Measurements from ENCODE around the gene UNC45A. TPM values are rescaled to one million over a fixed set of nuclear protein-coding genes. Genes with fewer than 3 reads are reported as not detected.

Gene UNC45A
- total RNA-seq, 2 experiments from 2014 or later = 46.1 to 68.0 TPM

GRCh38 chr15:90939756-90940155 is 4.7 kb downstream of the UNC45A start:
- Histone ChIP-seq H3K27ac (ENCODE audit: low read depth, low read length, poor library complexity, severe bottlenecking) (no peak overlapping the region), H3K9me3 (ENCODE audit: low read length) (no peaks in the 10 kb centered on the region), H3K4me1 (ENCODE audit: insufficient read depth, low read length, poor library complexity, severe bottlenecking) (peaks cover 14% of the 10 kb centered on the region), H3K4me2 (ENCODE audit: low read length) (no peak overlapping the region), H4K20me1 (ENCODE audit: insufficient read depth, low read length) (no peaks in the 10 kb centered on the region), H3K79me2 (ENCODE audit: insufficient read depth, low read depth, low read length) (no peaks in the 10 kb centered on the region), H3K36me3 (ENCODE audit: insufficient read depth, low read length) (peaks cover 56% of the 10 kb centered on the region), H3K9me2 (ENCODE audit: insufficient read depth, low read length) (no peaks in the 10 kb centered on the region), H2AFZ (ENCODE audit: low read length) (no peak overlapping the region), H3K4me3 (ENCODE audit: low read depth, low read length, poor library complexity, severe bottlenecking) (no peak overlapping the region)
- no peak for DNase-seq (ENCODE audit: low spot score)
- intact Hi-C loops (cut with micrococcal nuclease; ENCODE audit: unreplicated experiment) = no loop called here
- ChIA-PET POLR2A (no interaction called here), CTCF (ENCODE audit: unreplicated experiment) (no interaction called here)
- no TSS peak for BruUV-seq (replicated peaks)
- TF ChIP-seq EZH2phosphoT487 (IDR thresholded peaks at IDR 0.05; ENCODE audit: borderline replicate concordance, low read depth, low read length) (no peak), CTCF (conservative IDR thresholded peaks at IDR 0.05; ENCODE audit: low read length) (no peak)

- ChIA-PET CTCF (ENCODE audit: unreplicated experiment) (no interaction called here), POLR2A (interaction anchor here (1.0 kb wide), 1 partner anchor 10 kb away, joined by 4 read pairs; no protein-coding TSS in a partner anchor)
- Histone ChIP-seq H3K79me2 (ENCODE audit: insufficient read depth, low read depth, low read length) (no peaks in the 10 kb centered on the region), H3K9me3 (ENCODE audit: low read length) (no peaks in the 10 kb centered on the region), H3K27ac (ENCODE audit: low read depth, low read length, poor library complexity, severe bottlenecking) (no peak overlapping the region), H3K4me2 (ENCODE audit: low read length) (no peak overlapping the region), H3K4me3 (ENCODE audit: low read depth, low read length, poor library complexity, severe bottlenecking) (no peak overlapping the region), H3K4me1 (ENCODE audit: insufficient read depth, low read length, poor library complexity, severe bottlenecking) (peaks cover 9% of the 10 kb centered on the region), H4K20me1 (ENCODE audit: insufficient read depth, low read length) (no peaks in the 10 kb centered on the region), H3K36me3 (ENCODE audit: insufficient read depth, low read length) (peaks cover 61% of the 10 kb centered on the region), H2AFZ (ENCODE audit: low read length) (no peak overlapping the region), H3K9me2 (ENCODE audit: insufficient read depth, low read length) (no peaks in the 10 kb centered on the region)
- TF ChIP-seq CTCF (conservative IDR thresholded peaks at IDR 0.05; ENCODE audit: low read length) (no peak), EZH2phosphoT487 (IDR thresholded peaks at IDR 0.05; ENCODE audit: borderline replicate concordance, low read depth, low read length) (no peak)
- no TSS peak for BruUV-seq (replicated peaks)
- intact Hi-C loops (cut with micrococcal nuclease; ENCODE audit: unreplicated experiment) = no loop called here
- DNase-seq (ENCODE audit: low spot score) = no peak
Observed at GRCh38 chr15:90941038-90941437, 6.0 kb downstream of the UNC45A start.

GRCh38 chr15:90942354-90943120 is 7.5 kb downstream of the UNC45A start:
- H2AFZ ChIP-seq (ENCODE audit: low read length) = no peak overlapping the region
- DNase-seq (ENCODE audit: low spot score) = no peak
- no peaks in the 10 kb centered on the region for H3K4me1 ChIP-seq (ENCODE audit: insufficient read depth, low read length, poor library complexity, severe bottlenecking)
- BruUV-seq (replicated peaks) = no TSS peak
- H3K9me3 ChIP-seq (ENCODE audit: low read length) = no peaks in the 10 kb centered on the region
- H3K36me3 ChIP-seq (ENCODE audit: insufficient read depth, low read length) = peaks cover 75% of the 10 kb centered on the region
- H3K79me2 ChIP-seq (ENCODE audit: insufficient read depth, low read depth, low read length) = no peaks in the 10 kb centered on the region
- intact Hi-C loops (cut with micrococcal nuclease; ENCODE audit: unreplicated experiment) = no loop called here
- ChIA-PET POLR2A (interaction anchor here (1.0 kb wide), 1 partner anchor 12 kb away, joined by 3 read pairs; the partner anchor contains the start of gene RCCD1), CTCF (ENCODE audit: unreplicated experiment) (interaction anchor here (0.5 kb wide), 1 partner anchor 35 kb away, joined by 3 read pairs; no protein-coding TSS in a partner anchor)
- no peaks in the 10 kb centered on the region for H4K20me1 ChIP-seq (ENCODE audit: insufficient read depth, low read length)
- H3K4me3 ChIP-seq (ENCODE audit: low read depth, low read length, poor library complexity, severe bottlenecking) = no peak overlapping the region
- H3K9me2 ChIP-seq (ENCODE audit: insufficient read depth, low read length) = no peaks in the 10 kb centered on the region
- TF ChIP-seq CTCF (conservative IDR thresholded peaks at IDR 0.05; ENCODE audit: low read length) = no peak
- no peak for TF ChIP-seq EZH2phosphoT487 (IDR thresholded peaks at IDR 0.05; ENCODE audit: borderline replicate concordance, low read depth, low read length)
- no peak overlapping the region for H3K27ac ChIP-seq (ENCODE audit: low read depth, low read length, poor library complexity, severe bottlenecking)
- H3K4me2 ChIP-seq (ENCODE audit: low read length) = no peak overlapping the region
